Measurements from ENCODE around the gene SPATA3.

Gene SPATA3

GRCh38 chr2:230968921-230969658 is 26.8 kb upstream of the SPATA3 start:
- DNase-seq (ENCODE audit: low read depth), result no peak

- DNase-seq (ENCODE audit: low read depth), result no peak
Observed at GRCh38 chr2:230969659-230970015, 26.3 kb upstream of the SPATA3 start.

GRCh38 chr2:230972046-230972445 is 23.9 kb upstream of the SPATA3 start:
- no peak for DNase-seq (ENCODE audit: low read depth)

GRCh38 chr2:230974096-230974913 is 21.6 kb upstream of the SPATA3 start:
- DNase-seq (ENCODE audit: low read depth), result peak; percentile 52

- DNase-seq (ENCODE audit: low read depth), result no peak
Observed at GRCh38 chr2:230975927-230976326, 20.0 kb upstream of the SPATA3 start.

- DNase-seq (ENCODE audit: low read depth), result no peak
Observed at GRCh38 chr2:230976671-230977171, 19.2 kb upstream of the SPATA3 start.

GRCh38 chr2:230980468-230980867 is 15.5 kb upstream of the SPATA3 start:
- DNase-seq (ENCODE audit: low read depth), result no peak

GRCh38 chr2:230981704-230982103 is 14.2 kb upstream of the SPATA3 start:
- no peak for DNase-seq (ENCODE audit: low read depth)

- DNase-seq (ENCODE audit: low read depth), result no peak
Observed at GRCh38 chr2:230982126-230982525, 13.8 kb upstream of the SPATA3 start.

GRCh38 chr2:230982528-230982927 is 13.4 kb upstream of the SPATA3 start:
- no peak for DNase-seq (ENCODE audit: low read depth)

- no peak for DNase-seq (ENCODE audit: low read depth)
Observed at GRCh38 chr2:230983566-230983965, 12.4 kb upstream of the SPATA3 start.

- DNase-seq (ENCODE audit: low read depth), result no peak
Observed at GRCh38 chr2:230984393-230985220, 11.3 kb upstream of the SPATA3 start.

GRCh38 chr2:230985519-230986231 is 10.2 kb upstream of the SPATA3 start:
- DNase-seq (ENCODE audit: low read depth), result no peak

- DNase-seq (ENCODE audit: low read depth), result no peak
Observed at GRCh38 chr2:230986520-230987136, 9.3 kb upstream of the SPATA3 start.

- DNase-seq (ENCODE audit: low read depth), result peak; percentile 68
Observed at GRCh38 chr2:230987137-230988020, 8.5 kb upstream of the SPATA3 start.

- DNase-seq (ENCODE audit: low read depth), result no peak
Observed at GRCh38 chr2:230989731-230990130, 6.2 kb upstream of the SPATA3 start.

- DNase-seq (ENCODE audit: low read depth), result no peak
Observed at GRCh38 chr2:230990131-230990898, 5.6 kb upstream of the SPATA3 start.

- DNase-seq (ENCODE audit: low read depth), result no peak
Observed at GRCh38 chr2:230990899-230991150, 5.1 kb upstream of the SPATA3 start.

- DNase-seq (ENCODE audit: low read depth), result no peak
Observed at GRCh38 chr2:230991598-230991997, 4.3 kb upstream of the SPATA3 start.

GRCh38 chr2:230996661-230997060 is 740 bp downstream of the SPATA3 start:
- no peak for DNase-seq (ENCODE audit: low read depth)
